HL-60/S4 treated with retinoic acid at 250 ng/mL for 4 days and 3 days (cell line): ENCODE results near the gene HSD17B3.
"Not testable (repeated sequence)": the region's sequence is repeated elsewhere in the genome, so short reads cannot be mapped to it uniquely, and the experiment has no call there.

ENCODE experiments used
- in situ Hi-C: fragments of 300-500 bp; cut with MboI; formaldehyde crosslinking; loops from 2 replicates; pipeline ENCODE4 v1.7.0; 2022; ENCODE audit warnings: low sequenced_read_pairs

The HSD17B3 gene

GRCh38 chr9:96242811-96243210 lies 59.2 kb downstream of the HSD17B3 start:
- in situ Hi-C loops: no loop called here

- in situ Hi-C loops: no loop called here
Observed at GRCh38 chr9:96241391-96241809, 60.6 kb downstream of the HSD17B3 start.

- in situ Hi-C loops: no loop called here
Observed at GRCh38 chr9:96236854-96237550, 65.0 kb downstream of the HSD17B3 start.

GRCh38 chr9:96236337-96236736 lies 65.6 kb downstream of the HSD17B3 start:
- in situ Hi-C loops: not testable (repeated sequence)

GRCh38 chr9:96232539-96233241 lies 69.3 kb downstream of the HSD17B3 start:
- in situ Hi-C loops: no loop called here

GRCh38 chr9:96232164-96232538 lies 69.8 kb downstream of the HSD17B3 start:
- in situ Hi-C loops: no loop called here

- in situ Hi-C loops: no loop called here
Observed at GRCh38 chr9:96230002-96230401, 72.0 kb downstream of the HSD17B3 start.

- in situ Hi-C loops: loop anchor here (25.0 kb wide), 3 partner anchors 485 to 1535 kb away; no protein-coding TSS in a partner anchor
Observed at GRCh38 chr9:96222132-96222531, 79.8 kb downstream of the HSD17B3 start.

GRCh38 chr9:96219900-96220257 lies 82.1 kb downstream of the HSD17B3 start:
- in situ Hi-C loops: loop anchor here (25.0 kb wide), 3 partner anchors 483 to 1533 kb away; no protein-coding TSS in a partner anchor

- in situ Hi-C loops: loop anchor here (25.0 kb wide), 3 partner anchors 482 to 1532 kb away; no protein-coding TSS in a partner anchor
Observed at GRCh38 chr9:96219026-96219899, 82.7 kb downstream of the HSD17B3 start.

- in situ Hi-C loops: loop anchor here (25.0 kb wide), 3 partner anchors 481 to 1531 kb away; no protein-coding TSS in a partner anchor
Observed at GRCh38 chr9:96217754-96218693, 84.0 kb downstream of the HSD17B3 start.

GRCh38 chr9:96217294-96217707 lies 84.7 kb downstream of the HSD17B3 start:
- in situ Hi-C loops: loop anchor here (25.0 kb wide), 3 partner anchors 480 to 1530 kb away; no protein-coding TSS in a partner anchor

- in situ Hi-C loops: loop anchor here (25.0 kb wide), 3 partner anchors 479 to 1529 kb away; no protein-coding TSS in a partner anchor
Observed at GRCh38 chr9:96216583-96216982, 85.4 kb downstream of the HSD17B3 start.

- in situ Hi-C loops: loop anchor here (25.0 kb wide), 3 partner anchors 479 to 1529 kb away; no protein-coding TSS in a partner anchor
Observed at GRCh38 chr9:96215841-96216240, 86.1 kb downstream of the HSD17B3 start.

GRCh38 chr9:96214635-96215034 lies 87.3 kb downstream of the HSD17B3 start:
- in situ Hi-C loops: loop anchor here (25.0 kb wide), 3 partner anchors 477 to 1527 kb away; no protein-coding TSS in a partner anchor

GRCh38 chr9:96209407-96210271 lies 92.3 kb downstream of the HSD17B3 start:
- in situ Hi-C loops: loop anchor here (25.0 kb wide), 3 partner anchors 472 to 1522 kb away; no protein-coding TSS in a partner anchor

GRCh38 chr9:96206156-96206751 lies 95.7 kb downstream of the HSD17B3 start:
- in situ Hi-C loops: loop anchor here (25.0 kb wide), 3 partner anchors 469 to 1519 kb away; no protein-coding TSS in a partner anchor

- in situ Hi-C loops: loop anchor here (25.0 kb wide), 3 partner anchors 468 to 1518 kb away; no protein-coding TSS in a partner anchor
Observed at GRCh38 chr9:96204853-96205252, 97.1 kb downstream of the HSD17B3 start.
